CD4-positive, alpha-beta T cell treated with Interleukin-4 for 1 hour (primary cell): Measurements from ENCODE around the gene REPS1.

Source experiments
- DNase-seq, 2 donors: peaks; one replicate each; pipeline ENCODE4 v3.0.0-alpha.2; 2020 to 2022

Gene REPS1

DNA sequence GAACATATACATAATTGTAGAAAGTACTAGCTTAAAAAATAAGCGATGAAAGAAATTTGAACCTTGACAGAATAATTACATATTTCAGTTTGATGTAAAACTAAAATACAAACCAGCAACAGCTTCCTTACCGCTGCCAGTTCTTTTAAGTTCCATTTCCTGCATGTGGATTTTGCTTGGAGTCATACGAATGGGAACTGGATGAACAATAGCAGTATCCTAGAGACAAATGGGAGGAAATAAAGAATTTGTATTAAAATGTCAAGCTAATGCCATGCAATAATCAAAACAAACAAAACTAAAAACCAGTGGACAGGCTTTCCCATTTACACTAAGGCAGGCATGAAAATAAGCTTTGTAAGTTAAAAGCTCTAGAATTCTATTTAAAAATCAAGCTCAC lies 67.1 kb downstream of the REPS1 start:
- DNase-seq, result no peak

DNA sequence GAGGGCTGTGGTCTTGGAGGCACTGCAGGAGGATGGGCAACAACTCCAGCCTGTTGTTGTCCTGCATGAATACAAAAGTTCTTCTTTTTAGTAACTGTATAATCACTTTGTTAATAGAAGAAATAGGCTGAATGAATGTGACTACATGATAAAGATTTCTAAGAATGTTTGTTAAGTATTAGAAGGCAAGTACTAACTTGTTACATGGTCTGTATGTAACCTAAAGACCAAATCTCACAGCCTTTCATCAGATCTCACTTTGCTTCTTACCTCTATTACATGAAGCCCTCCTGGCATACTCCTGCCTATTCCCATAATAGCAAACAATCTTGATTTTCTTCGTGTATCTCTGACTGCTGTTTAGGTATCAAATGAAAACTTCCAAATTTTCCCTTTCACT lies 73.4 kb downstream of the REPS1 start:
- DNase-seq, result no peak

DNA sequence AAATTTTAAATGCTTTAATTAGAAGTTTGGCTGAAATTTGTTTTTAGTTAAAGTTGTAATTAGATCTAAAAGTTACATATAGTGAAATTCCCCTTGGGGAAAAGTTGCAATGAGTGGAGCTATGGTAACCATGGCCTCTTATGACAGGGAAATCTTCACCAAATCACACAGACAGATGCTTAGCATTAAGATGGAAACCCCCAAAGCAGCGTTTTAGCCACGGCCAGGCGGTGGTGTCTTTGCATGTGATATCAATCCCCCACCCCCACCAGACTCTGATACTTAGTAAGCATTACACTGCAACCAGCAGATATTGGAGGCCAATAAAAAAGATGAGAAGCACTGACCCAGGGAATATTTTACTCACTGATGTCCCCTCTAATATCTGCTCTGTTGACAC lies 75.7 kb downstream of the REPS1 start:
- DNase-seq, result no peak

DNA sequence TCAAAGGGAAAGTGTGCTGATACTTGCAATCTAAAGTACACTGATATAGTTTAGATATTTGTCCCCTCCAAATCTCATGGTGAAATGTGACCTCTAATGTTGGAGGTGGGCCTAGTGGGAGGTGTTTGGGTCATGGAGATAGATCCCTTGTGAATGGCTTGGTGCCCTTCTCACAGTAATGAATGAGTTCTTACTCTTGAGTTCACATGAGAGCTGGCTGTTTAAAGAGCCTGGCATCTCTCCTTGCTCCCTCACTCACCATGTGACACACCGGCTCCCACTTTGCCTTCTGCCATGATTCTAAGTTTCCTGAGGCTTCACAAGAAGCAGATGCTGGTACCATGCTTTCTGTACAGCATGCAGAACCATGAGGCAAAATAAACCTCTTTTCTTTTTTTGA lies 78.1 kb downstream of the REPS1 start:
- no peak for DNase-seq

DNA sequence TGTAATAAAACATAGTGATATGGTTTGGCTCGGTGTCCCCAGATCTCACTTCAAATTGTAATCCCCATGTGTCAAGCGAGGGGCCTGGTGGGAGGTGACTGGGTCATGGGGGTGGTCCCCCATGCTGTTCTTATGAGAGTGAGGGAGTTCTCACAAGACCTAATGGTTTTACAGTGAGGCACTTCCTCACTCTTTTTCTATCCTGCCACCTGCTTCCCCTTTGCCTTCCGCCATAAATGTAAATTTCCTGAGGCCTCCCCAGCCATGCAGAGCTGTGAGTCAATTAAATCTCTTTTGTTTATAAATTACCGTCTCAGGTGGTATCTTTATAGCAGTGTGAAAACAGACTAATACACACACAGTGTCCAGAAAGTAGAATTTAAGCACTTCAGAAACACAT lies 78.5 kb downstream of the REPS1 start:
- DNase-seq, result no peak

DNA sequence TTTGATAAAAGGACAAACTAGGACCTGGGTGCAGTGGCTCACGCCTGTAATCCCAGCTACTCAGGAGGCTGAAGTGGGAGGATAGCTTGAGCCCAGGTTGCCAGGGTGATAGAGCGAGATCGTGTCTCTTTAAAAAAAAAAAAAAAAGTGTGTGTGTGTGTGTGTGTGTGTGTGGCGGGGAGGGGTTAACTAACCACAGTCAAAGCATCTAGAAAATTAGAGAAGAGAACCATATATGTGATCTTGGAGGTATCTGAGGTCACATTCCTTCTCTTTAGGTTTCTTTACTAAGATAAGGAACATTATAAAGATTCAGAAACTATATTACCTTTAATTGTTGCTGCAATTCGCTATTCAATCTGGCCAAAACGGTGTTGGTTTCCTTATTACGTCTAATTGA lies 80.9 kb downstream of the REPS1 start:
- no peak for DNase-seq

DNA sequence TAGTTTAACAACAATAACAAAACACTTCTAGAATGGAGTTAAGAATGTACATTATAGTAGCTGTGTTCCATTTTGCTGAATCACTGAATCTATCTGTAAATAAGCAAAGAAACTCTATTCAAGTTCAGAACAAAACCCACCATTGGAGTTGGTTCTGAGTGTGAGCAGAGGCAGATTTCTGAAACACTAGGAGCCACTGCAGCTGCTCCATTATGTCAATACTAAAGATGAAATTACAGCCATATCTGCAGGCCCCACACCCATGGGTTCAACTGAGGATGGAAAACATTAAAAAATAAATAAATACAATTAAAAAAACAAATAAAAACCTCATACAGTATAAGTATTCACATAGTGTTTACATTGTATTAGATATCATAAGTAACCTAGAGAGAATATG lies 91.0 kb downstream of the REPS1 start:
- no peak for DNase-seq

DNA sequence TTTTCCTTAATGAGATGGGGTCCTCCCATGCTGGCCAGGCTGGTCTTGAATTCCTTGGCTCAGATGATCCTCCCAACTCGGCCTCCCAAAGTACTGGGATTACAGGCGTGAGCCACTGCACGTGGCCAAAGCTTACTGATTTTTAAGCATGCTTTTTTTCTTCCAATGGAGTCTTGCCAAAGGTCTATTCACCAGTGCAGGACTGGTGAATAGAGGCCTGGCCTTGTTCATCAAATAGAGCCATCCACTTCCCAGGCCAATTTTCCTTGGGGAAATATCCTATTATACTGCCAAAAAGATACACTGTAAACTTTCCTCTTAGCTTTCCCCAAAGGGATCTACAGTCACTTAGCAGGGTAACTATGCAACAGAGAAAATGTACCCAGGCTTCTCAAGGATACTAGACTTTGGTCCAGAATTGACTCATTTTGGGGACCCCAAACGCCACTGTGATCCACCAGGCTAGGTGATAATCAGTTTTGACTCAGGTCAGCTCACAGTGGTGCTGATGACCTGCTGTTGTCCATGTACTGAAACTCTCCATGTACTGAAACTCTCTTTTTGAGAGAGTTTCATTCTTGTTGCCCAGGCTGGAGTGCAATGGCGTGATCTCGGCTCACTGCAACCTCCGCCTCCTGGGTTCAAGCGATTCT lies 91.8 kb downstream of the REPS1 start:
- no peak for DNase-seq

DNA sequence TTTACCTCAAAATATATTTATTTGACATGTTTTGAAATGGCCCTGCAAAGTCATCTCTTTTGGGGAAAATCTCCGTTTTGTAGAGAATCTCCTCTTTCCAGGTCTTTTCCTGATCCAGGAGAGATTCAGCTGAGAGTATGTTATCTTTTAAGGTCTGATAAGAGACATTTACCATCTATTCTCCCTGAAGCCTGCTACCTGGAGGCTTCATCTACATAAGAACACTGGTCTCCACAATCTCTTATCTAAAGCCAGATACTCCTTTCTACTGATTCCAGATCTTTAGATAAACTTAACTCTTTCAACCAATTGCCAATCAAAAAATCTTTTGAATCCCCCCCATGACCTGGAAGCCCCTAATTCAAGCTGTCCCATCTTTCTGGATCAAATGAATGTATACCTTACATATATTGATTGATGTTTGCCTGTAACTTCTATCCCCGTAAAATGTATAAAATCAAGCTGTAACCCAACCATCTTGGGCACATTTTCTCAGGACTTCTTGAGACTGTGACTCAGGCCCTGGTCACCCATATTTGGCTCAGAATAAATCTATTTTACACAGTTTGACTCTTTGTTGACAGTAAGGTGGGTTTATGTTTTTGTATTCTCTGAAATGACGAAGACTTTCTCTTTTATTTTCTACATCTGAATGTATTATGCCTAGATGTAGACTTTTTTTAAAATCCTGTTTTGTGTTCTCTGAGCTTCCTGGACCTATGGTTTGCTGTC lies 96.6 kb downstream of the REPS1 start:
- no peak for DNase-seq

DNA sequence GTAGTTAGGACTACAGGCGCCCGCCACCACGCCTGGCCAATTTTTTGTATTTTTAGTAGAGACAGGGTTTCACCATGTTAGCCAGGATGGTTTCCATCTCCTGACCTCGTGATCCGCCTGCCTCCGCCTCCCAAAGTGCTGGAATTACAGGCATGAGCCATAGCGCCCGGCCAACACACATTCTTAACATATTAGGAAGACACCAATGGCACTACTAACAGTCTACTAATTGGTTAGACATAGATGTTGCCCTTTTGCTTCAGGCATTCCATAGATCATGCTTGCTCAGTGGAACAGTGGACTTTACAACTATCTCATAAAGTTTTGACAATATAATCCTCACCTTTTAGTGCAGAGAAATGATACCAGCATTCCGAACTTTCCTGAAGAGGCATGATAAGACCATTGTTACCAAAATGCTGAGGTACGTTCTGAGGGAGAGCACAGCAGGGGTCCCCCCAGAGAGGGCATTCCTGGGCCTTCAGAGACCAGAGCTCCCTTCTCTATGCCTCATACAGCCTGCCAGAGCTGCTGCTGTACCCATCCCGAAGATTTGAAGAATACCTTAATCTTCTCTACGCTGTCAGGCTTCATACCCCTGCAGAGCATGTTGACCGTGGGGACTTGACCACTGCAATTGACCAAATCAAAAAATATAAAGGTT lies 102.8 kb downstream of the REPS1 start:
- no peak for DNase-seq

DNA sequence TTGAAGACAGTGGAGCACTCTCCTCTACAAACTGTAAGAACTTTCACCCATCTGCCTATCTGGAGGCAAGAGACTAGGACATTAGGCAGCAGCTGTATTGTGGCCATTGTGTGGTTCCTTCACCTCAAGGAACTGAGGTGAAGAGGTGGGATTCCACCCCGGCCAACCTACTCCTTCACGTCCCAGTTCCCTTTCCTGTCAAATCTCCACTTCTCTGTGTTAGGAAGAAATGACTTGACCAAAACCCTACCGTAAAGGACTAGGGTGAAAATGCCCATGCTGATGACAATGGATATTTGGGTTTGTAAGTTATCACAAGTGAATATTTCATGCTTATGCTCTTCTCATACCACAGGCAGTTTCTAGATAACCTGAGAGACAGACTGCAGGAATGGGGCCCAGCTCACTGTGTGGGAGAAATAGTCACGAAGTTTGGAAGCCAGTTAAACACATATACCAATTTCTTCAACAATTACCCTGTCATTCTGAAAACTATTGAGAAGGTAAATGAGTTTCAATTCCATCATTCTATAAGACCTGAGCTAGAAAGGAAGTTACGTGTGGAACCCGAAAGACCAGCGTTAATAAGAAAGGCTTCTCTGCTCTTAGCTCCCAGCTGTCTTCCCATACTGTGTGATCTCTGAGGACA lies 105.6 kb downstream of the REPS1 start:
- no peak for DNase-seq

DNA sequence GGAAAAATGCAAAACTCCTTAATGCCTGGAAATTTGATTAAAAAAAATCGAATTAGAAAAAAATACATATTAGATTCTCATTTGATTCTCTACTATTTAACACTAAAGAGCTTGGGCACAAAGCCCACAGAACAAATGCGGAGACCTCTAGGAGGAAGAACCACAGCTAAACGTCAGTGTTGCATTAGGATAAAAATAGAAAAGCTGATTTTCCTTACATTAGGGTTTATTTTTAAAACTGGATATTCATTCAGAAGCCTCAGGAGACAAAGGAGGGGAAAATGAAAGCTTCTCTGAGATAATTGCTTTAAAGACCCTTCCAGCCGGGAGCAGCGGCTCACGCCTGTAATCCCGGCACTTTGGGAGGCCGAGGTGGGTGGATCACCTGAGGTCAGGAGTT lies 114.9 kb downstream of the REPS1 start:
- DNase-seq, result no peak

DNA sequence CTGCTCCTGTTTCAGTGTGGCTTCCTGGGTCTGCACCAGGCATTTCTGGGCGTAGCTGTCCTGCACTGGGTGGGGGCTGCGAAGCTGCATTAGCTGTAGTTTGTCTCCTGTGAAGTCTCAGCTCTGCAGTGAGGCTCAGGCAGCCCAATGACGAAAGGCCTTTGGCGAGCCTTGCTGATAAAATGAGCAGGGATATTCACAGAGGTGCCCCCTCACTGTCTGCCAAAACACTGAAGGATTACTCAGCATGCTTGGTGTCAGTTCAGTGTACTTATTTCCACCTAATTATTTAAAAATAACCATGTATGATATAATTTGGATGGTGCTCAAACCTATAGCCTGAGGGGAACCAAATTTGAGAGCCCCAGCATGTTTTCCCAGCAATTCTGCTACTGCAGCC lies 118.7 kb downstream of the REPS1 start:
- no peak for DNase-seq

DNA sequence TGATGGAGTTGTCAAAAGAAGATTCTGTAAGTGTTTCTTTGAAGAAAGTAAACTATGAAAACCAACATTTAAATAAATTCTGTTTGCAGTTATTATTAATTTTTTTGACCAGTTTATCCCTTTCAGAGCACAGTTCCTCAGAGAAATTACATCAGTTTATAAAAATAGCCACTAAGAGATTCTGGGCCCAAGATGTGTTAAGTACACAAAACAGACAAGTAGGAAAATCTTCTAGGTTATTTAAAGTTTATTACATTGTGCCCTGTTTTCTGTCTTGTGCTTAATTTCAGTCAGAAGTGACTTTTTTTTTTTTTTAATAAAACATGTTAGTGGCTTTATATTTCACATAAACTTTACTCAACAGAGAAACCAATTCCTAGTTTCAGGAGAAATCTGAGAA lies 119.9 kb downstream of the REPS1 start:
- DNase-seq, result no peak

DNA sequence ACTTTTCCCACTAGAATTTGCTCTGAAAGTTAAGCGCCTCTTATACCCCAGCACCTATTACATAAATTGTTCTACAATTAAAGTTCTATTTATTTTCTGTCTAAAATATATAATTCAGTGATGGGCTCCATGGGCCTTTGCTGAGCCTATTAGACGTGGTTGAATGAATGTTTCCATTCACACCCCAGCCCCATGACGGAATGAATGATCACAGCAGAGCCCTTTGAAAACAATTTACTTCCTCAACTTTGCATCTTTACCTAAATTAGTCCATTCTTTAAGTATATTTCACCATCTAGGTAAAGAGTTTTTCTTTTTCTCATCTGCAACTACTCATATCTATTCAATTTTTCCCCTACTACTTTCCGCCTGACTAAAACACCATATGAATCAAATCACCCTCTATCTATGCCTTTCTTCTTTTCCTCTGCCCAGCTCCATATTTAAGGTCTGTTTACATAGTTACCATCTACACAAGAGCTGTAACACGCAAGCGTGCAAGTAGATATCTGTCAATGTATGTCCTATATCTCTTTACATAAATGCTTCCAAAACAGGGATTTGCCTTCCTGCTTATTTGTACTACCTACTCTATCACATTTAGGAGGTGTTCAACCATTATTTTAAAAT lies 122.5 kb downstream of the REPS1 start:
- no peak for DNase-seq

DNA sequence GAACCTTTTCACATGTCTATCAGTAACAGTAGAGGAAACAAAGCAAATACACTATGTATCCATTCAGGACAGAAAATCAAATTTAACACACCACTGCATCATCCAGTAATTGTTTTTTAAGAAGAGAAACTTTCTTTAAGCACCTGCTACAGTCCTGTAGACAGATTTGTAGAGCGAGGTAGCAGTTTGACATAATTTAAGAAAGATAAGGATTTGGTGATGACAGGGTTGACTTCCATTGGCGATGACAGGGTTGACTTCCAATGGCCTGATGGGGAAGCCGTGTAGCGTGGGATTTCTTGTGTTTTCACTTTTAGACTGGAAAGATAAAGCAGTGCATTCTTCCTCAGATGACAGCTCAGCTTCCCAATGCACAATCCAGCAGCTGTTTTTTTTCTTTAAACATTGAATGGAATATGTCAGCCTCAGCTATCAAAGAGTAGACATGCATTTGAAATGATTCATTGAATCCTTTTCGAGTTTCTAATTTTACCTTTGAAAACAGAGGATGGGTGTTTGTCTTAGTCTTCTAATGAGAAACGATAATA lies 123.6 kb downstream of the REPS1 start:
- DNase-seq, result no peak

DNA sequence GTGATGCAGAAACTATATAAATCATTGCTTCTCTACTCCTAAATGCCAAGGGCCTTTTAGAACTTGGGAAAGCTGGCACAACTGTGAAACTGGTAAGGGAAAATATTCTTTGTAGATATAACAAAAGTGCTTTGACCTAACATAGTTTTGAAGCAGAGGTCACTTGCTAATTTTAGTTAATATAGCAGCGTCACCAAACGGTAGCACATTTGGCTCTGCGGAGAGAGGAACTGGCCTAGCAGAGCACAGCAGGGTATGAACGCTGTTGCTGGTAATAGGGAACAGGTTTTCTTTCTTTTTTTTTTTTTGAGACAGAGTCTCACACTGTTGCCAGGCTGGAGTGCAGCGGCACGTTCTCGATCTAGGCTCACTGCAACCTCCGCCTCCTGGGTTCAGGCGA lies 124.7 kb downstream of the REPS1 start:
- no peak for DNase-seq

DNA sequence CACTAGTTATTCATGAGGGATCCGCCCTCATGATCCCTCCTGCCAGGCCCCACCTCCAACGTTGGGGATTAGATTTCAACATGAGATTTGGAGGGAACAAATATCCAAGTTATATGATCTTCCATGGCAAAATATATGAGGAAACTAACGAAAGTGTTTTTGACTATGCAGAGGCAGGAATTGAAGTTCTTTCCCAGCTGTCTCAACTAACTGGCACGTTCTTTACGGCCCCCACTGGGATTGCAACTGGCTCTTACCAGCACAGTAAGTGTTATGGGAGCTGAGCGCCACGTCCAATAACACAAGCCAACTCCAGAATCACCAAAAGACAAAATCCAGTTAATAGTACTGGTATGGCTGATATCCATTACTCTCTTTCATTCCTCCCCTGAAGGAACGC lies 125.6 kb downstream of the REPS1 start:
- no peak for DNase-seq

DNA sequence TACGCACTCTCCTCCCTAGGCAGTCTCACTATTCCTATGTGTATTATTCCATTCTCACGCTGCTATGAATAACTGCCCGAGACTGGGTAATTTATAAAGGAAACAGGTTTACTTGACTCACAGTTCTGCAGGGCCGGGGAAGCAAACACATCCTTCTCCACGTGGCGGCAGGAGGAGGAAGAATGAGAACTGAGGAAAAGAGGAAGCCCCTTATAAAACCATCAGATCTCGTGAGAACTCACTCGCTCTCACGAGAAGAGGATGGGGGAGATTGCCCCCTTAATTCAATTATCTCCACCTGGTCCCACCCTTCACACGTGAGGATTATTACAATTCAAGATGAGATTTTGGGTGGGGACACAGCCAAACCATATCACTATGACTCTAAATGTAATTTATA lies 130.3 kb downstream of the REPS1 start:
- no peak for DNase-seq

DNA sequence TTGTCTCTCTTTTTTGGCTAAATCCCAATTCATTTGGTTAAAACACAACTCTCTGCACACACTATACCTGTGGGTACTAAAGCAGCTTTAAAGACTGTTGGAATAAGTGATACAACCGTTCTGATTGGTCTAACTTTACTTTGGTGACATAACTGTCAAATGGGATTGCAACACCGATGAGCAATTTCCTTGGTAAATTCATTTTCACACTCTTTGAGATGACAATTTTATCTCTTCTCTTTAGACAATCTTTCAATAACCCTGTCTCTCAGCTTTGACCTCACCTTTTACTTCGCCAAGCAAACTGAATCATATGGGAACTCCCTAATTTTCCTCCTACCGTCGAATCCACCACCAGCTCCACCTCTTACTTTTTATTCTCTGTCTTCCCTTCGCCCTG lies 131.4 kb downstream of the REPS1 start:
- DNase-seq, result no peak
